PC-3 (cell line): ENCODE measurements around the gene ETV5.

Experiments used
- EZH2 ChIP-seq: fragments of 300-600 bp; sonication (generic); IDR thresholded peaks from one replicate; pipeline ENCODE4 v1.6.1; 2017; ENCODE audit warnings: antibody characterized with exemption, mild to moderate bottlenecking, low read length; ENCODE audit not compliant: unreplicated experiment
- EZH2phosphoT487 ChIP-seq: fragments of 300-600 bp; sonication (generic); IDR thresholded peaks from 2 replicates; pipeline ENCODE4 v1.6.1; 2018; ENCODE audit warnings: mild to moderate bottlenecking, antibody characterized with exemption, low read length, borderline replicate concordance
- TF ChIP-seq, protein P1 (sequence below): fragments of 300-600 bp; sonication (generic); conservative IDR thresholded peaks from 2 replicates; pipeline ENCODE4 v1.5.1; 2017; ENCODE audit warnings: antibody characterized with exemption, low read depth, mild to moderate bottlenecking, low read length

DNA sequence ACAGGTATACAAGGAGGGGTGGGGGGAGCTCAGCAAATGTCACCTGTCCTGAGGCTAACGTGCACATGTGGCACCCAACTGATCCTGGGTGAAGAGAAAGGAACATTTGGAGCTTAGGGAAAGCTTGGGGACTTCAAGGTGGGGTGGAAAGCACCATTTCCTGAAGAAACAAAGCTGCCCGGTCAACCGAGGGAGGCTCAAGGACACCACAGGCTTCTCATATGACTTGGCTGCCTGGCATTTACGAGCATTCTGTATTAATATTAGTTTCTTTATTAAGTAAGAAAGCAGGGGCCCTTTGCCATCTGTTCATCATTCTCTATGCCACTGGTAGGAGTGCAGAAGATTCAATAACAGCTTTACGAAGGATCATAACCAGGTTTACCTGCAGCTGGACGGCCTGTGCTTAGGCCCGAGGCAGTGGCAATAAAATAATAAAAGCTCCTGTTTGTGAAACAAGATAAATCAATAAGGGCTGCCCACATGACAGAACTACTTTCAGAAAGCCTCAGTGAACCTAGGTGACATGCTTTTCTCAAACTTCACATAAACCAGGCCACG lies 54.0 kb downstream of the ETV5 start:
- TF ChIP-seq, protein P1, sequence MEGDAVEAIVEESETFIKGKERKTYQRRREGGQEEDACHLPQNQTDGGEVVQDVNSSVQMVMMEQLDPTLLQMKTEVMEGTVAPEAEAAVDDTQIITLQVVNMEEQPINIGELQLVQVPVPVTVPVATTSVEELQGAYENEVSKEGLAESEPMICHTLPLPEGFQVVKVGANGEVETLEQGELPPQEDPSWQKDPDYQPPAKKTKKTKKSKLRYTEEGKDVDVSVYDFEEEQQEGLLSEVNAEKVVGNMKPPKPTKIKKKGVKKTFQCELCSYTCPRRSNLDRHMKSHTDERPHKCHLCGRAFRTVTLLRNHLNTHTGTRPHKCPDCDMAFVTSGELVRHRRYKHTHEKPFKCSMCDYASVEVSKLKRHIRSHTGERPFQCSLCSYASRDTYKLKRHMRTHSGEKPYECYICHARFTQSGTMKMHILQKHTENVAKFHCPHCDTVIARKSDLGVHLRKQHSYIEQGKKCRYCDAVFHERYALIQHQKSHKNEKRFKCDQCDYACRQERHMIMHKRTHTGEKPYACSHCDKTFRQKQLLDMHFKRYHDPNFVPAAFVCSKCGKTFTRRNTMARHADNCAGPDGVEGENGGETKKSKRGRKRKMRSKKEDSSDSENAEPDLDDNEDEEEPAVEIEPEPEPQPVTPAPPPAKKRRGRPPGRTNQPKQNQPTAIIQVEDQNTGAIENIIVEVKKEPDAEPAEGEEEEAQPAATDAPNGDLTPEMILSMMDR: no peak
- no peak for TF ChIP-seq EZH2
- no peak for TF ChIP-seq EZH2phosphoT487
